ENCODE results near the gene GLIPR1L2. TPM values are rescaled to one million over a fixed set of nuclear protein-coding genes. Genes with fewer than 3 reads are reported as not detected.

GLIPR1L2 gene
- total RNA-seq, 1 experiment from 2014 or later, result 0.35 TPM

DNA sequence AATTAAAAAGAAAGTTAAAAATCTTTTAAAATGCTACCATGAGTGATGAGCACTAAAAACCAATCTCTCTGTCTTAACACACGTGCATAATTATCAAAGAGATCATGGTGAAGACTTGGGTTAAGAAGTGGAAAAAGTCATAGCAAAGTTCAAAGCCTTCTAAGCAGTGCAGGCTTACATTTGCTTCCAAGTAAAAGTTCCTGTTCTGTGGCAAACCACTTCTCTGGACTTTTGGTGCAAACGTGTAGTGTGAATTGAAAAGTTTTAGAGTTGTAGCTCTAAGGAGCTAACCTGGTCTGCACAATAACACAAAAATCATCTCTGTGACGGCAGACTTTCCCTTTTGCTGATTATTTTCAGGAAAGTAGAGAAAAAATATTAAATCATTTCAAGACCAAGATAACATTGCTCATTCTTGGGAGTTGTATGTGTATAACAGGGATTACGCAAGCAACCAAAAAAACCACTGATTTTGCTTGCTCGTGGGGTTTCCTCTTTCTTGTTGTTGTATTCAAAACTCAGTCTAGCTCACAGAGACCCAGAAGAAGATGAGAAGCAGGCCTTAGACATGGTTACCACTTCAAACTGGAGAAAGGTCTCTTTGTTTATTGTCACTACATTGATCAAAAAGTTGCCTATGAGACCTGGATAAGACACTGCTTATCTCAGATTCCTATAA, 87.4 kb downstream of the GLIPR1L2 start:
- Histone ChIP-seq H2BK15ac (ENCODE audit: low read depth, low read length) (no peak overlapping the region), H4K20me1 (ENCODE audit: control insufficient read depth, insufficient read depth, insufficient read length) (no peaks in the 10 kb centered on the region), H2BK12ac (ENCODE audit: insufficient read length, low read depth, low read length) (no peak overlapping the region), H4K8ac (replicated peaks; ENCODE audit: insufficient read length, low read depth, low read length) (no peak overlapping the region), H3K4me1 (ENCODE audit: insufficient read depth, low read length) (peaks cover 3% of the 10 kb centered on the region; the same call in 1 of the 2 replicates), H2BK5ac (ENCODE audit: insufficient read length, low read length) (no peak overlapping the region), H3K4me2 (ENCODE audit: insufficient read depth, insufficient read length, low read length) (no peak overlapping the region), H3K14ac (ENCODE audit: insufficient read depth, low read length) (no peak overlapping the region), H3K23ac (ENCODE audit: insufficient read length, low read depth, low read length) (no peak overlapping the region), H4K91ac (ENCODE audit: insufficient read length, low read depth, low read length) (no peak overlapping the region), H2AK5ac (ENCODE audit: insufficient read length, low read length) (no peak overlapping the region), H3K27me3 (ENCODE audit: insufficient read depth, low read length) (no peaks in the 10 kb centered on the region), H3T11ph (ENCODE audit: low read length) (no peak overlapping the region), H3K4ac (ENCODE audit: low read depth, low read length) (no peak overlapping the region), H3K23me2 (ENCODE audit: insufficient read length, low read depth, low read length, poor library complexity, severe bottlenecking) (no peaks in the 10 kb centered on the region), H3K56ac (ENCODE audit: insufficient read length, low read depth, low read length) (no peak overlapping the region), H3K79me1 (ENCODE audit: insufficient read depth, low read depth, low read length, poor library complexity, severe bottlenecking) (no peaks in the 10 kb centered on the region), H3K9ac (ENCODE audit: extremely low read depth, insufficient read length, low read length) (no peak overlapping the region), H2BK120ac (ENCODE audit: low read depth, low read length, poor library complexity, severe bottlenecking) (no peak overlapping the region), H3K27ac (ENCODE audit: insufficient read length, low read depth, low read length) (no peak overlapping the region), H4K5ac (ENCODE audit: insufficient read length, low read depth, low read length) (no peak overlapping the region), H3K18ac (ENCODE audit: insufficient read length, low read depth, low read length) (no peak overlapping the region), H2BK20ac (ENCODE audit: low read depth, low read length, poor library complexity, severe bottlenecking) (no peak overlapping the region), H3K9me3 (ENCODE audit: control insufficient read depth, low read depth, low read length) (no peaks in the 10 kb centered on the region), H2AFZ (ENCODE audit: low read length) (no peak overlapping the region), H3K79me2 (ENCODE audit: insufficient read depth, low read length) (no peaks in the 10 kb centered on the region)
- peaks cover 5 to 12% of the 10 kb centered on the region in 2 experiments for H3K4me1 Mint-ChIP-seq
- no peak for TF ChIP-seq CTCF (conservative IDR thresholded peaks at IDR 0.05)
- H3K9me3 Mint-ChIP-seq, result no peaks in the 10 kb centered on the region
- H3K4me3 Mint-ChIP-seq, result no peak overlapping the region
- no peaks in the 10 kb centered on the region for H3K27me3 Mint-ChIP-seq (ENCODE audit: low read depth)
- H3K36me3 Mint-ChIP-seq (ENCODE audit: insufficient read depth in 1 of 3, low read depth in 3 of 3), result no peaks in the 10 kb centered on the region
- DNase-seq, result no peak
- no CpG with 5 or more reads among the region's 5 CpGs for WGBS (ENCODE audit: extremely low coverage, insufficient read length, low lambda C conversion rate)
- no peak overlapping the region for H3K27ac Mint-ChIP-seq

All from H9 (cell line).